HL-60 (cell line): ENCODE results near the gene LGALS9.
"Not testable (repeated sequence)": the region's sequence is repeated elsewhere in the genome, so short reads cannot be mapped to it uniquely, and the experiment has no call there.

Experiments
- DNase-seq, 2 experiments: peaks; one replicate each; pipeline ENCODE4 v3.0.0-alpha.2; 2010 to 2020; ENCODE audit warnings: low read depth in 1 of 2, low spot score in 1 of 2
- H3K27ac ChIP-seq: fragments of 250-450 bp; sonication (Bioruptor Pico); replicated peaks from 2 replicates; pipeline ENCODE4 v1.5.1; 2020; ENCODE audit warnings: mild to moderate bottlenecking, moderate library complexity
- H3K27me3 ChIP-seq: fragments of 250-450 bp; sonication (Bioruptor Pico); 2 replicates; pipeline ENCODE4 v1.5.1; 2021; ENCODE audit warnings: mild to moderate bottlenecking, moderate library complexity; ENCODE audit not compliant: insufficient read depth, poor library complexity, severe bottlenecking
- H3K4me3 ChIP-seq: replicated peaks from 2 replicates; pipeline ENCODE4 v1.5.1; 2011; ENCODE audit warnings: mild to moderate bottlenecking, control low read depth, low read length; ENCODE audit not compliant: insufficient read depth
- CTCF ChIP-seq: IDR thresholded peaks from one replicate; pipeline ENCODE4 v1.5.1; 2011; ENCODE audit warnings: low read length, control low read depth, inconsistent platforms; ENCODE audit not compliant: insufficient read depth
- POLR2AphosphoS5 ChIP-seq: IDR thresholded peaks from 2 replicates; pipeline ENCODE4 v1.6.1; 2012; ENCODE audit warnings: low read depth

The LGALS9 gene

GRCh38 chr17:27690882-27691281 is 59.9 kb downstream of the LGALS9 start:
- TF ChIP-seq CTCF, result no peak
- no peak for TF ChIP-seq POLR2AphosphoS5
- no peak for DNase-seq
- no peaks in the 10 kb centered on the region for H3K27me3 ChIP-seq
- no peak overlapping the region for H3K4me3 ChIP-seq
- no peak overlapping the region for H3K27ac ChIP-seq

GRCh38 chr17:27695254-27695814 is 64.3 kb downstream of the LGALS9 start:
- not testable (repeated sequence) for DNase-seq, H3K27me3 ChIP-seq, H3K4me3 ChIP-seq, H3K27ac ChIP-seq
